GM12864 (cell line): ENCODE data around the gene SRC.

Experiments used
- DNase-seq: peaks from one replicate; pipeline ENCODE4 v3.0.0-alpha.2; 2011; ENCODE audit warnings: low read depth
- H3K4me3 ChIP-seq: 2 replicates; pipeline ENCODE4 v1.5.1; 2011; ENCODE audit warnings: mild to moderate bottlenecking, low read depth, low read length, control low read depth
- TF ChIP-seq, protein P1 (sequence below): IDR thresholded peaks from 2 replicates; pipeline ENCODE4 v1.5.1; 2011; ENCODE audit warnings: low read depth, mild to moderate bottlenecking, moderate library complexity, low read length, control low read depth, inconsistent platforms; ENCODE audit errors: missing control alignments

Gene SRC

DNA sequence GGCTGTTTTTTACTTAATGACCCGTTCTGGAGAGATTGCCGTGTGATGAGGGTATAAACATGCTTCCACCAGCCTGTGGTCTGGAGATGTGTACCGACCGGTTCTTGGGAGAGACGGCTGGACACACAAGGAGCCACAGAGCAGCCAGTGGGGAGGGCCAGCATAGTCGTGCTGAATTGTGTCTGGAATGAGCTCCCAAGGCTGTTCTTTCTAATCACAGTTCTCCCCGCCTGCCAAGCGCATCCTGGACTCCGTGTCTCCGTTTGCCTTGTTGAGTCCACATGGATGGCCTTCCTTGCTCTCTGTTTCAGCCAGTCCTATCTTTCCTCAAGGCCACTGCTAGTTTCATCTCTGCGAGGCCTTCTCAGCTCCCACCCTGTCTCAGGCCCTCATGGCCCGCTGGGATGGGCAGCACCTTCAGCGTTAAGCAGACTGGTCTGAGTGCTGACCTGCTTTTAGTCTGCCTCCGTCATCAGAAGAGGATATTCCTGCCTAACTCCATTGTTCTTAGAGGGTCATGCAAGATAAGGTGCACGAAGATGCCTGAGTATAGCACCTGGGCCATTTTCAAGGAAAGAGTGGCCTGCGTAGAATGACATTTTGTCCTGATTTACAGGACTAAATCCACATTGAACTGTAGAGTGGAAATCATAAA is 35.9 kb upstream of the SRC start:
- TF ChIP-seq, protein P1, sequence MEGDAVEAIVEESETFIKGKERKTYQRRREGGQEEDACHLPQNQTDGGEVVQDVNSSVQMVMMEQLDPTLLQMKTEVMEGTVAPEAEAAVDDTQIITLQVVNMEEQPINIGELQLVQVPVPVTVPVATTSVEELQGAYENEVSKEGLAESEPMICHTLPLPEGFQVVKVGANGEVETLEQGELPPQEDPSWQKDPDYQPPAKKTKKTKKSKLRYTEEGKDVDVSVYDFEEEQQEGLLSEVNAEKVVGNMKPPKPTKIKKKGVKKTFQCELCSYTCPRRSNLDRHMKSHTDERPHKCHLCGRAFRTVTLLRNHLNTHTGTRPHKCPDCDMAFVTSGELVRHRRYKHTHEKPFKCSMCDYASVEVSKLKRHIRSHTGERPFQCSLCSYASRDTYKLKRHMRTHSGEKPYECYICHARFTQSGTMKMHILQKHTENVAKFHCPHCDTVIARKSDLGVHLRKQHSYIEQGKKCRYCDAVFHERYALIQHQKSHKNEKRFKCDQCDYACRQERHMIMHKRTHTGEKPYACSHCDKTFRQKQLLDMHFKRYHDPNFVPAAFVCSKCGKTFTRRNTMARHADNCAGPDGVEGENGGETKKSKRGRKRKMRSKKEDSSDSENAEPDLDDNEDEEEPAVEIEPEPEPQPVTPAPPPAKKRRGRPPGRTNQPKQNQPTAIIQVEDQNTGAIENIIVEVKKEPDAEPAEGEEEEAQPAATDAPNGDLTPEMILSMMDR, result no peak
- no peak for DNase-seq
- H3K4me3 ChIP-seq, result no peak overlapping the region

DNA sequence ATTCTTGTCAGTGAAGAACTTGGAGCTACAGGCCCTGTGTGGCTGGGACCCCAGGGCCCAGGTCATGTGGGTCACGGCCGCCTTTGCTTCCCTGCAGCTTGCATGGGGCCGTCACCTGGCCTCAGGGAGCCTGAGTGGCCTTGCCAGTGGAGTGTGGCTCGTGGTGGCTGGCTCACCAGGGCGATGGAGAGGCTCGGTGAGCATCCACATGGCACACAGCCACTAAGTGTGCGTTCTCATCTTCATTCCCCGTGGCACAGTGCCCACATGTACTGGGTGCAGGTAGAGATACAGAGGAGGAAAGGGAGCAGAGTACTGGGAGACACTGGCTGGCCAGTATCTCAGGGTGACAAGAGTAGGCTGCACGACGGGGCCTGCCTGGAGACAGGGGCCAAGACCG is 35.0 kb upstream of the SRC start:
- no peak overlapping the region for H3K4me3 ChIP-seq
- no peak for DNase-seq
- TF ChIP-seq, protein P1, result no peak

DNA sequence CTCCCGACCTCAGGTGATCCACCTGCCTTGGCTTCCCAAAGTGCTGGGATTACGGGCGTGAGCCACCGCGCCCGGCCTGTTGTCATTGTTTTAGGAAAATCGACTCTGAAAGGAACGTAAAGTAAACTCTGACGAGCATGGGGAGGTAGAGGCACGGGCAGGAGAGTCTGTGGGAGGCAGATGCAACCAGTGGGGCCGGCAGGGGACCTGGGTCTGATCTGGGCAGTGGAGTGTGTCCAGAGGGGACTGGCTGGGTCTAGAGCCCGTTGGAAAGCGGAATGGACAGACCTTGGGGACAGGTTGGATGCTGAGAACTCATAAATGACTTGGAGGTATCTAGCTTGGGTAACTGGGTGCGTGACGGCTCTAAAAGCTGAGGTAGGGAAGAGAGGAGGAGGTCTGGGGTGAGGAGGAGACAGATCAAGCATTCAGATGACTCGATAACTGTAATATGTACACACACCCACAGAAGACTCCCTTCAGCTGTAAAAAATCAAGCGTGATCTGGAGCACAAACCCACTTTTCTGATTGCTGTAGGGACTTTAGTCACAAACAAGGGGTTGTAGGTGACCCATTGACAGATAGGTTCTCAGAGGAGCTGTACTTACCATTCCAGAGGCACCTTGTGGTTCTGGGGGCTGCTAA is 34.1 kb upstream of the SRC start:
- H3K4me3 ChIP-seq, result no peak overlapping the region
- DNase-seq, result no peak
- TF ChIP-seq, protein P1, result no peak

DNA sequence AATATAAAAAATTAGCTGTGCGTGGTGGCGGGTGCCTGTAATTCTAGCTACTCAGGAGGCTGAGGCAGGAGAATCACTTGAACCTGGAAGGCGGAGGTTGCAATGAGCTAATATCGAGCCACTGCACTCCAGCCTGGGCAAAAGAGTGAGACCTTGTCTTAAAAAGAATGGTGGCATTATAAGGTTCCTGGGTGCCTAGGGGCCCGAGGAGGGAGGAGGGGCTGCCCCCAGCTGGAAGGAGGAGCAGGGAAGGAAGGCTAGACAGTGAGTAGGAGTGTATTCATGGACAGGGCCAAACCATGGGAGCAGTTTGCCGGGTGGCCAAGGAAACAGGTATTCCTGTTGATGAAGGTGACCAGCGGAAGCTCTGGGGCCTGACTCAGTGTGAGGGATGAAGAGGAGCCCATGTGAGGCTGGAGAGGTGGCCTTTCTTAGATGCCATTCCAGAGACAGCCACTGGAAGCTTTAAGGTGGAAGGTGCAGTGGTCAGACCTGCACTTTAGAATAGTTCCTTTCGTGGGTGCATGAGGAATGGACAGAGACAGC is 32.3 kb upstream of the SRC start:
- TF ChIP-seq, protein P1, result no peak
- DNase-seq, result no peak
- no peak overlapping the region for H3K4me3 ChIP-seq

DNA sequence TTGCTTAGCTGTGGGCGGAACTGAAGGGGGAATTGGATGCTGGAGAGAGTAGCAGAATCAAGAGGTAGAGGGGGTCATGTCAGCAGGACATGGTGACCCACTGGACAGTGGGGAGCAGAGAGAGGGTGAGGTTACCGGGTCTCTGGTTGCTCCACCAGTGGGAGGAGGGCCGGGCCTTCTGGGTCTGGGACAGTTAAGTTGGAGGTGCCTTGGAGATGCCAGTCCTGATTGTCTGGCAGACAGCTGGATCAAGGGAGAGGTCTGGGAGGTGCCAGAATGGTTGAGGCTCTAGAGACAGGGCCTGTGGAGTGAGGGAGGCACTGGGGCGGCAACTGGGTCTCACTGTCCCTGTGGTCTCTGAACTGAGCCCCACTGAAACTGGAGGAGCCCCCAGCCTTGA is 31.8 kb upstream of the SRC start:
- no peak for DNase-seq
- no peak overlapping the region for H3K4me3 ChIP-seq
- TF ChIP-seq, protein P1, result no peak

DNA sequence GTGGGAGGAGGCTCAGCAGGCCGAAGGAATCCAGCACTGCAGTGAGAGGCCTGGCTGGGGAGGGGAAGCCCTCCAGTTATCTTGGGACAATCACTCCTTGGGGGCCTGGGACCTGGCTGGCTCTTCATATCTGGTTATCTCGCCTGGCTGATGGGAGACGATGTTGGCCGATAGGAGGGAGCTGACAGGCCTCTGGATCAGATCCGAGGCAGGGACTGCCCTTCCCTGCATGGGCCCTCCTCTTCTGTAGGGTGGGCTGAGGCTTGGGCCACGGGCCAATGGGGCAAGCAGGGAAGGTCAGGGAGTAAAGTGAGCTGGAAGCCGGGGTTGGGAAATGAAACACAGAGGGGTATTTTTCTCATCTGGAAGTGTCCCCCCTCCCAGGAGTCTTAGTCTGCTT is 31.3 kb upstream of the SRC start:
- TF ChIP-seq, protein P1, result no peak
- H3K4me3 ChIP-seq, result no peak overlapping the region
- DNase-seq, result no peak
